Erythroblast (primary cell): ENCODE results near the gene CABLES1.

ENCODE experiments used
- GATA1 ChIP-seq: IDR thresholded peaks from 2 replicates; pipeline ENCODE4 v1.6.1; 2011; ENCODE audit warnings: low read depth, mild to moderate bottlenecking, control low read depth, low read length, moderate library complexity
- POLR2A ChIP-seq: IDR thresholded peaks from 2 replicates; pipeline ENCODE4 v1.6.1; 2011; ENCODE audit warnings: mild to moderate bottlenecking, low read length

GRCh38 chr18:23281626-23282436 is 146.5 kb downstream of the CABLES1 start:
- TF ChIP-seq POLR2A (no peak), GATA1 (no peak)
